Measurements from ENCODE around the gene MUSTN1.

Gene MUSTN1

GRCh38 chr3:52830535-52831258, 4.1 kb downstream of the MUSTN1 start, which contains the start of gene ITIH4:
TSS of gene ITIH4 (minus strand) at chr3:52830672. CDS start at chr3:52830642, 30 bp downstream.
- Histone ChIP-seq H3K4me1 (peaks cover 0 to 81% (median 57%) of the 10 kb centered on the region in 4 donors), H3K36me3 (peaks cover 16 to 36% (median 18%) of the 10 kb centered on the region in 3 donors), H3K27ac (peak within 1 kb of the TSS; percentile 90 to 92), H3K27me3 (no peaks in the 10 kb centered on the region), H3K4me3 (peak within 1 kb of the TSS; percentile 38 to 58), H3K9me3 (no peaks in the 10 kb centered on the region)
- intact Hi-C loops (cut with DNase I; ENCODE audit: low total_unique reads), result no loop called here
- TF ChIP-seq, protein P1, sequence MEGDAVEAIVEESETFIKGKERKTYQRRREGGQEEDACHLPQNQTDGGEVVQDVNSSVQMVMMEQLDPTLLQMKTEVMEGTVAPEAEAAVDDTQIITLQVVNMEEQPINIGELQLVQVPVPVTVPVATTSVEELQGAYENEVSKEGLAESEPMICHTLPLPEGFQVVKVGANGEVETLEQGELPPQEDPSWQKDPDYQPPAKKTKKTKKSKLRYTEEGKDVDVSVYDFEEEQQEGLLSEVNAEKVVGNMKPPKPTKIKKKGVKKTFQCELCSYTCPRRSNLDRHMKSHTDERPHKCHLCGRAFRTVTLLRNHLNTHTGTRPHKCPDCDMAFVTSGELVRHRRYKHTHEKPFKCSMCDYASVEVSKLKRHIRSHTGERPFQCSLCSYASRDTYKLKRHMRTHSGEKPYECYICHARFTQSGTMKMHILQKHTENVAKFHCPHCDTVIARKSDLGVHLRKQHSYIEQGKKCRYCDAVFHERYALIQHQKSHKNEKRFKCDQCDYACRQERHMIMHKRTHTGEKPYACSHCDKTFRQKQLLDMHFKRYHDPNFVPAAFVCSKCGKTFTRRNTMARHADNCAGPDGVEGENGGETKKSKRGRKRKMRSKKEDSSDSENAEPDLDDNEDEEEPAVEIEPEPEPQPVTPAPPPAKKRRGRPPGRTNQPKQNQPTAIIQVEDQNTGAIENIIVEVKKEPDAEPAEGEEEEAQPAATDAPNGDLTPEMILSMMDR (IDR thresholded peaks at IDR 0.05), result no peak
- peak in 1 of 2 donors; percentile 84 for DNase-seq

DNA sequence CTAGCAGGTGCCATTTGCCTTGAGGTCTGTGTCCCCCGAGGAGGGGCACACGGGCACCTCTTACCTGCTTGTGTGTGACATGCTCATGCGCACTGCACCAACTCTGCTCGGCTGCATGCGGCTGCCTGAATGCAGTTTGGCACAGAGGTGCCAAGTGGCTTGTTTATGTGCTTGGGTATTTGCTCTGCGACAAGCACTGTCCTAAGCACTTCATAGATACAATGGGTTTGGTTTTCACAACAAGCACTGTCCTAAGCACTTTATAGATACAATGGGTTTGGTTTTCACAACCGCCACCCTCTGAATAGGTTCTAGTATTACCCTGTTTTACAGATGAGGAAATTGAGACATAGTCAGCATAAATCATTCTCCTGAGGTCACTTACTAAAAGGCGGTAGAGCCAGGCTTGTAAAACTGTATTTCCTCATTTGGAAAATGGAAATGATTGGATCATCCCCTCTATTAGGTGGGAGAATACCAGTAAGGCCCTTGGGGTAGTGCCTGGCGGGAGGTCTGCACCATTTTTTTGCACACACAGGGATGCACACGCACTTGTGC, 4.8 kb downstream of the MUSTN1 start:
- Histone ChIP-seq H3K4me1 (peaks cover 0 to 74% (median 52%) of the 10 kb centered on the region in 4 donors), H3K27me3 (no peaks in the 10 kb centered on the region), H3K27ac (peak overlapping the region; percentile 90 to 92), H3K36me3 (peaks cover 18 to 41% (median 23%) of the 10 kb centered on the region in 3 donors), H3K9me3 (no peaks in the 10 kb centered on the region), H3K4me3 (peak overlapping the region; percentile 38 to 58)
- intact Hi-C loops (cut with DNase I; ENCODE audit: low total_unique reads), result loop anchor here (10.0 kb wide), 1 partner anchor 55 kb away; the partner anchor contains the start of genes ITIH1 and NEK4
- DNase-seq, result no peak
- TF ChIP-seq, protein P1 (IDR thresholded peaks at IDR 0.05), result no peak

DNA sequence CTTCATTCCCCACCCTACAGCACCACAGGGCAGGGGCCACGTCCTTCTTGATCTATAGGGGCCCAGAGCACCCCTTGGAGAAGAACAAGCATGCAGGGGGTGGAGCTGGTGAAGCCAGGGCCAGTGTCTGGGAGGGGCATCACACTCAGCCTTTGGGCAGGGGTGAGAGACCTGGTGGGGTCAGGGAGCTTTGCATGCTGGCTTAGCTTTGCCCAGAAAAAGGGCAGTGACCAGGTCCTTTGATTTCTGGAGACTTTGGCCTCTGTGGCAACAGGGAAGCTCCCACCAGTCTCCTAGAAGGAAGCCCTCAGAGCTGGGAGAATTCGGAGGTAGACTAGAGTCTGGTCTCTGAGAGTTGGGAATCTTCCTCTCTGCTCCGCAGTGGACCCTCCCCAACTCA, 5.3 kb downstream of the MUSTN1 start:
- Histone ChIP-seq H3K4me1 (peaks cover 0 to 73% (median 52%) of the 10 kb centered on the region in 4 donors), H3K27me3 (no peaks in the 10 kb centered on the region), H3K9me3 (no peaks in the 10 kb centered on the region), H3K4me3 (peak overlapping the region; percentile 38 to 58), H3K27ac (peak overlapping the region; percentile 90 to 92), H3K36me3 (peaks cover 23 to 46% (median 28%) of the 10 kb centered on the region in 3 donors)
- no peak for DNase-seq
- intact Hi-C loops (cut with DNase I; ENCODE audit: low total_unique reads), result loop anchor here (10.0 kb wide), 1 partner anchor 55 kb away; the partner anchor contains the start of genes ITIH1 and NEK4
- TF ChIP-seq, protein P1 (IDR thresholded peaks at IDR 0.05), result no peak

DNA sequence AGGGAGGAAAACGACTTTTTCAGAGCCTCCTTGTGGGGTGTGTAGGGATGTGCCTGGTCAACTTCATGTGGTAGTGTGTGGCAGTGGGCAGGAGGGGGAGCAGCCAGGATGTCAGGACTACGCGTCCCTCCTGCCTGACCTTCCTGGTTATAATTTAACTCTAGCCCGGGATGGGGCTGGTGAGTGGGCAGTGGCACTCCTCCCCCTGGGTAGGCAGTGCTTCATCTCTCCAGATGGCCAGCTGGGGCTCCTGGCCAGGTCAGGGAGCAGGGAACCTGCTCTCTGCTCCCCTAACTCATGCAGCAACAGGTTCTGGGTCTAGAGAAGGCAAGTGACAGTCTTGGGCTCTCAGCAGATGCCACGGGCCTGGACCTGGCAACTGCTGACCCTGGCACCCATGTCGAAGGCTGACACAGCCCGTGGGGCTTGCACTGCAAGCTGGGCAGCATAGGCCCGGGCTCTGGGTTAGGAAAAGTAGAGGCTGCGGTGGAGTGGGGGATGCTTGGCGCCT, 6.9 kb downstream of the MUSTN1 start:
- Histone ChIP-seq H3K4me1 (peaks cover 0 to 60% (median 43%) of the 10 kb centered on the region in 4 donors), H3K4me3 (no peak overlapping the region), H3K36me3 (peaks cover 36 to 58% (median 38%) of the 10 kb centered on the region in 3 donors), H3K27ac (peak overlapping the region; percentile 54 to 90), H3K27me3 (no peaks in the 10 kb centered on the region), H3K9me3 (no peaks in the 10 kb centered on the region)
- DNase-seq, result no peak
- intact Hi-C loops (cut with DNase I; ENCODE audit: low total_unique reads), result loop anchor here (10.0 kb wide), 1 partner anchor 53 kb away; the partner anchor contains the start of genes ITIH1 and NEK4
- TF ChIP-seq, protein P1 (IDR thresholded peaks at IDR 0.05), result no peak

GRCh38 chr3:52827441-52827840, 7.4 kb downstream of the MUSTN1 start:
- intact Hi-C loops (cut with DNase I; ENCODE audit: low total_unique reads), result loop anchor here (10.0 kb wide), 1 partner anchor 53 kb away; the partner anchor contains the start of genes ITIH1 and NEK4
- no peak for DNase-seq
- H3K4me1 ChIP-seq, result peaks cover 0 to 55% (median 38%) of the 10 kb centered on the region in 4 donors
- peak overlapping the region; percentile 54 to 90 for H3K27ac ChIP-seq
- no peak overlapping the region for H3K4me3 ChIP-seq
- TF ChIP-seq, protein P1 (IDR thresholded peaks at IDR 0.05), result no peak
- H3K27me3 ChIP-seq, result no peaks in the 10 kb centered on the region
- H3K9me3 ChIP-seq, result no peaks in the 10 kb centered on the region
- H3K36me3 ChIP-seq, result peaks cover 39 to 58% (median 41%) of the 10 kb centered on the region in 3 donors

Measured in tibial artery (tissue), 4 donors.